Mononuclear cell (primary cell): ENCODE measurements around the gene ABCB1. TPM values are rescaled to one million over a fixed set of nuclear protein-coding genes. Genes with fewer than 3 reads are reported as not detected.

ENCODE experiments used
- H3K27me3 ChIP-seq: 2 replicates; pipeline ENCODE4 v1.6.0; 2011; ENCODE audit warnings: low read length, control low read depth; ENCODE audit not compliant: insufficient read depth
- H3K4me1 ChIP-seq: 2 replicates; pipeline ENCODE4 v1.5.1; 2011; ENCODE audit warnings: mild to moderate bottlenecking, low read length, control low read depth; ENCODE audit not compliant: insufficient read depth
- H3K4me3 ChIP-seq: 2 replicates; pipeline ENCODE4 v1.5.1; 2011; ENCODE audit warnings: mild to moderate bottlenecking, low read length, moderate library complexity
- H3K9me3 ChIP-seq: 2 replicates; pipeline ENCODE4 v1.5.1; 2011; ENCODE audit warnings: low read depth, mild to moderate bottlenecking, control low read depth, low read length
- total RNA-seq: library from RNA; depleted of rRNA; stranded (reverse); fragments of >200 nt; gene quantifications from one replicate; pipeline ENCODE4 v1.2.3, GENCODE V29; 2012

Gene ABCB1
- total RNA-seq, 1 donor, result 12.3 TPM

GRCh38 chr7:87512906-87513305 is 87.8 kb downstream of the ABCB1 start:
- Histone ChIP-seq H3K4me3 (no peak overlapping the region), H3K27me3 (no peaks in the 10 kb centered on the region), H3K4me1 (peaks cover 7% of the 10 kb centered on the region), H3K9me3 (no peaks in the 10 kb centered on the region)

- Histone ChIP-seq H3K4me3 (no peak overlapping the region), H3K27me3 (no peaks in the 10 kb centered on the region), H3K9me3 (no peaks in the 10 kb centered on the region), H3K4me1 (no peaks in the 10 kb centered on the region)
Observed at GRCh38 chr7:87511510-87511909, 89.2 kb downstream of the ABCB1 start.

GRCh38 chr7:87510411-87510875 is 90.2 kb downstream of the ABCB1 start:
- Histone ChIP-seq H3K9me3 (no peaks in the 10 kb centered on the region), H3K27me3 (no peaks in the 10 kb centered on the region), H3K4me1 (no peaks in the 10 kb centered on the region), H3K4me3 (no peak overlapping the region)

- Histone ChIP-seq H3K4me3 (no peak overlapping the region), H3K9me3 (no peaks in the 10 kb centered on the region), H3K4me1 (no peaks in the 10 kb centered on the region), H3K27me3 (no peaks in the 10 kb centered on the region)
Observed at GRCh38 chr7:87507446-87507845, 93.2 kb downstream of the ABCB1 start.

- H3K4me3 ChIP-seq, result no peak overlapping the region
- H3K27me3 ChIP-seq, result no peaks in the 10 kb centered on the region
- no peaks in the 10 kb centered on the region for H3K9me3 ChIP-seq
- no peaks in the 10 kb centered on the region for H3K4me1 ChIP-seq
Observed at GRCh38 chr7:87506246-87507180, 94.2 kb downstream of the ABCB1 start.

GRCh38 chr7:87505557-87506245 is 95.0 kb downstream of the ABCB1 start:
- Histone ChIP-seq H3K9me3 (no peaks in the 10 kb centered on the region), H3K4me1 (no peaks in the 10 kb centered on the region), H3K4me3 (no peak overlapping the region), H3K27me3 (no peaks in the 10 kb centered on the region)

GRCh38 chr7:87505122-87505521 is 95.6 kb downstream of the ABCB1 start:
- no peaks in the 10 kb centered on the region for H3K9me3 ChIP-seq
- H3K4me1 ChIP-seq, result no peaks in the 10 kb centered on the region
- no peaks in the 10 kb centered on the region for H3K27me3 ChIP-seq
- H3K4me3 ChIP-seq, result no peak overlapping the region

GRCh38 chr7:87499494-87499893 is 101.2 kb downstream of the ABCB1 start:
- H3K4me1 ChIP-seq, result no peaks in the 10 kb centered on the region
- no peaks in the 10 kb centered on the region for H3K27me3 ChIP-seq
- H3K9me3 ChIP-seq, result no peaks in the 10 kb centered on the region
- no peak overlapping the region for H3K4me3 ChIP-seq

GRCh38 chr7:87498893-87499292 is 101.8 kb downstream of the ABCB1 start:
- Histone ChIP-seq H3K4me3 (no peak overlapping the region), H3K9me3 (no peaks in the 10 kb centered on the region), H3K4me1 (no peaks in the 10 kb centered on the region), H3K27me3 (no peaks in the 10 kb centered on the region)

- no peak overlapping the region for H3K4me3 ChIP-seq
- no peaks in the 10 kb centered on the region for H3K27me3 ChIP-seq
- no peaks in the 10 kb centered on the region for H3K9me3 ChIP-seq
- H3K4me1 ChIP-seq, result no peaks in the 10 kb centered on the region
Observed at GRCh38 chr7:87497482-87497881, 103.2 kb downstream of the ABCB1 start.

GRCh38 chr7:87495366-87495765 is 105.3 kb downstream of the ABCB1 start:
- no peak overlapping the region for H3K4me3 ChIP-seq
- no peaks in the 10 kb centered on the region for H3K27me3 ChIP-seq
- H3K4me1 ChIP-seq, result no peaks in the 10 kb centered on the region

GRCh38 chr7:87494454-87494853 is 106.2 kb downstream of the ABCB1 start:
- Histone ChIP-seq H3K9me3 (no peaks in the 10 kb centered on the region), H3K4me3 (no peak overlapping the region), H3K27me3 (no peaks in the 10 kb centered on the region), H3K4me1 (no peaks in the 10 kb centered on the region)

More at GRCh38 chr7:87495366-87495765, 105.3 kb downstream of the ABCB1 start:
- H3K9me3 ChIP-seq, result no peaks in the 10 kb centered on the region

GRCh38 chr7:87483131-87483530 is 117.6 kb downstream of the ABCB1 start:
- Histone ChIP-seq H3K27me3 (no peaks in the 10 kb centered on the region), H3K9me3 (no peaks in the 10 kb centered on the region), H3K4me3 (no peak overlapping the region), H3K4me1 (no peaks in the 10 kb centered on the region)

GRCh38 chr7:87482115-87482514 is 118.6 kb downstream of the ABCB1 start:
- Histone ChIP-seq H3K9me3 (no peaks in the 10 kb centered on the region), H3K4me1 (no peaks in the 10 kb centered on the region), H3K27me3 (no peaks in the 10 kb centered on the region), H3K4me3 (no peak overlapping the region)

GRCh38 chr7:87480386-87480785 is 120.3 kb downstream of the ABCB1 start:
- H3K27me3 ChIP-seq, result peaks cover 8% of the 10 kb centered on the region
- peaks cover 8% of the 10 kb centered on the region for H3K4me1 ChIP-seq
- H3K4me3 ChIP-seq, result no peak overlapping the region
- H3K9me3 ChIP-seq, result no peaks in the 10 kb centered on the region
